ENCODE results near the gene KLHL29.

The KLHL29 gene

GRCh38 chr2:23565374-23565773 lies 180.4 kb downstream of the KLHL29 start:
- in situ Hi-C loops (cut with MboI; ENCODE audit: low sequenced_read_pairs), result no loop called here
- Histone ChIP-seq H3K36me3 (replicated peaks) (no peaks in the 10 kb centered on the region), H3K4me1 (no peaks in the 10 kb centered on the region), H3K27me3 (ENCODE audit: low read depth) (no peaks in the 10 kb centered on the region), H3K9me3 (no peaks in the 10 kb centered on the region), H3K4me3 (no peak overlapping the region)
- no peak for DNase-seq (ENCODE audit: low spot score in 2 of 2)

GRCh38 chr2:23565814-23566213 lies 180.8 kb downstream of the KLHL29 start:
- H3K27me3 ChIP-seq (ENCODE audit: low read depth), result no peaks in the 10 kb centered on the region
- in situ Hi-C loops (cut with MboI; ENCODE audit: low sequenced_read_pairs), result no loop called here
- no peaks in the 10 kb centered on the region for H3K4me1 ChIP-seq
- no peak for DNase-seq (ENCODE audit: low spot score in 2 of 2)
- no peaks in the 10 kb centered on the region for H3K9me3 ChIP-seq
- H3K4me3 ChIP-seq, result no peak overlapping the region
- H3K36me3 ChIP-seq (replicated peaks), result no peaks in the 10 kb centered on the region

GRCh38 chr2:23566241-23567142 lies 181.5 kb downstream of the KLHL29 start:
- in situ Hi-C loops (cut with MboI; ENCODE audit: low sequenced_read_pairs), result no loop called here
- Histone ChIP-seq H3K27me3 (ENCODE audit: low read depth) (no peaks in the 10 kb centered on the region), H3K9me3 (no peaks in the 10 kb centered on the region), H3K36me3 (replicated peaks) (no peaks in the 10 kb centered on the region), H3K4me3 (no peak overlapping the region), H3K4me1 (no peaks in the 10 kb centered on the region)
- peak in 1 of 2 experiments; percentile 49 for DNase-seq (ENCODE audit: low spot score in 2 of 2)

GRCh38 chr2:23567161-23567756 lies 182.3 kb downstream of the KLHL29 start:
- Histone ChIP-seq H3K4me3 (no peak overlapping the region), H3K9me3 (no peaks in the 10 kb centered on the region), H3K4me1 (no peaks in the 10 kb centered on the region), H3K36me3 (replicated peaks) (no peaks in the 10 kb centered on the region), H3K27me3 (ENCODE audit: low read depth) (no peaks in the 10 kb centered on the region)
- in situ Hi-C loops (cut with MboI; ENCODE audit: low sequenced_read_pairs), result no loop called here
- DNase-seq (ENCODE audit: low spot score in 2 of 2), result no peak

GRCh38 chr2:23568211-23568610 lies 183.2 kb downstream of the KLHL29 start:
- in situ Hi-C loops (cut with MboI; ENCODE audit: low sequenced_read_pairs), result no loop called here
- Histone ChIP-seq H3K36me3 (replicated peaks) (no peaks in the 10 kb centered on the region), H3K4me3 (no peak overlapping the region), H3K9me3 (no peaks in the 10 kb centered on the region), H3K4me1 (no peaks in the 10 kb centered on the region), H3K27me3 (ENCODE audit: low read depth) (no peaks in the 10 kb centered on the region)
- DNase-seq (ENCODE audit: low spot score in 2 of 2), result no peak

GRCh38 chr2:23568626-23569190 lies 183.7 kb downstream of the KLHL29 start:
- no peaks in the 10 kb centered on the region for H3K9me3 ChIP-seq
- in situ Hi-C loops (cut with MboI; ENCODE audit: low sequenced_read_pairs), result no loop called here
- H3K4me3 ChIP-seq, result no peak overlapping the region
- no peak for DNase-seq (ENCODE audit: low spot score in 2 of 2)
- H3K27me3 ChIP-seq (ENCODE audit: low read depth), result no peaks in the 10 kb centered on the region
- H3K36me3 ChIP-seq (replicated peaks), result no peaks in the 10 kb centered on the region
- H3K4me1 ChIP-seq, result no peaks in the 10 kb centered on the region

GRCh38 chr2:23569761-23570365 lies 184.9 kb downstream of the KLHL29 start:
- in situ Hi-C loops (cut with MboI; ENCODE audit: low sequenced_read_pairs), result no loop called here
- H3K36me3 ChIP-seq (replicated peaks), result no peaks in the 10 kb centered on the region
- H3K4me3 ChIP-seq, result no peak overlapping the region
- H3K27me3 ChIP-seq (ENCODE audit: low read depth), result no peaks in the 10 kb centered on the region
- no peaks in the 10 kb centered on the region for H3K4me1 ChIP-seq
- DNase-seq (ENCODE audit: low spot score in 2 of 2), result no peak
- no peaks in the 10 kb centered on the region for H3K9me3 ChIP-seq

GRCh38 chr2:23571085-23571484 lies 186.1 kb downstream of the KLHL29 start:
- Histone ChIP-seq H3K9me3 (no peaks in the 10 kb centered on the region), H3K36me3 (replicated peaks) (no peaks in the 10 kb centered on the region), H3K27me3 (ENCODE audit: low read depth) (no peaks in the 10 kb centered on the region), H3K4me1 (no peaks in the 10 kb centered on the region), H3K4me3 (no peak overlapping the region)
- in situ Hi-C loops (cut with MboI; ENCODE audit: low sequenced_read_pairs), result no loop called here
- DNase-seq (ENCODE audit: low spot score in 2 of 2), result no peak

GRCh38 chr2:23571527-23572282 lies 186.7 kb downstream of the KLHL29 start:
- no peaks in the 10 kb centered on the region for H3K27me3 ChIP-seq (ENCODE audit: low read depth)
- no peak for DNase-seq (ENCODE audit: low spot score in 2 of 2)
- no peaks in the 10 kb centered on the region for H3K4me1 ChIP-seq
- no peaks in the 10 kb centered on the region for H3K36me3 ChIP-seq (replicated peaks)
- H3K4me3 ChIP-seq, result no peak overlapping the region
- in situ Hi-C loops (cut with MboI; ENCODE audit: low sequenced_read_pairs), result no loop called here
- no peaks in the 10 kb centered on the region for H3K9me3 ChIP-seq

GRCh38 chr2:23574919-23575654 lies 190.1 kb downstream of the KLHL29 start:
- Histone ChIP-seq H3K9me3 (no peaks in the 10 kb centered on the region), H3K27me3 (ENCODE audit: low read depth) (no peaks in the 10 kb centered on the region), H3K4me1 (no peaks in the 10 kb centered on the region), H3K4me3 (no peak overlapping the region), H3K36me3 (replicated peaks) (no peaks in the 10 kb centered on the region)
- no peak for DNase-seq (ENCODE audit: low spot score in 2 of 2)
- in situ Hi-C loops (cut with MboI; ENCODE audit: low sequenced_read_pairs), result no loop called here

- no peak overlapping the region for H3K4me3 ChIP-seq
- H3K4me1 ChIP-seq, result no peaks in the 10 kb centered on the region
- DNase-seq (ENCODE audit: low spot score in 2 of 2), result no peak
- in situ Hi-C loops (cut with MboI; ENCODE audit: low sequenced_read_pairs), result no loop called here
- H3K27me3 ChIP-seq (ENCODE audit: low read depth), result no peaks in the 10 kb centered on the region
- H3K36me3 ChIP-seq (replicated peaks), result no peaks in the 10 kb centered on the region
- H3K9me3 ChIP-seq, result no peaks in the 10 kb centered on the region
These were observed 194.1 kb downstream of the KLHL29 start for GRCh38 chr2:23578964-23579671.

GRCh38 chr2:23579674-23580073 lies 194.7 kb downstream of the KLHL29 start:
- in situ Hi-C loops (cut with MboI; ENCODE audit: low sequenced_read_pairs), result no loop called here
- Histone ChIP-seq H3K4me1 (no peaks in the 10 kb centered on the region), H3K27me3 (ENCODE audit: low read depth) (no peaks in the 10 kb centered on the region), H3K36me3 (replicated peaks) (no peaks in the 10 kb centered on the region), H3K4me3 (no peak overlapping the region), H3K9me3 (no peaks in the 10 kb centered on the region)
- no peak for DNase-seq (ENCODE audit: low spot score in 2 of 2)
